HG03025 (cell line): ENCODE data around the gene C1orf159.
"Not testable (repeated sequence)": the region's sequence is repeated elsewhere in the genome, so short reads cannot be mapped to it uniquely, and the experiment has no call there.

Experiments
- ATAC-seq: cut with Tn5 transposase; IDR thresholded peaks from one replicate; pipeline ENCODE4 v1.9.1; 2021; ENCODE audit warnings: mild to moderate bottlenecking, moderate library complexity; ENCODE audit not compliant: unreplicated experiment, low FRiP score

Gene C1orf159

GRCh38 chr1:1119272-1119890 lies 3.5 kb upstream of the C1orf159 start:
- ATAC-seq = no peak

DNA sequence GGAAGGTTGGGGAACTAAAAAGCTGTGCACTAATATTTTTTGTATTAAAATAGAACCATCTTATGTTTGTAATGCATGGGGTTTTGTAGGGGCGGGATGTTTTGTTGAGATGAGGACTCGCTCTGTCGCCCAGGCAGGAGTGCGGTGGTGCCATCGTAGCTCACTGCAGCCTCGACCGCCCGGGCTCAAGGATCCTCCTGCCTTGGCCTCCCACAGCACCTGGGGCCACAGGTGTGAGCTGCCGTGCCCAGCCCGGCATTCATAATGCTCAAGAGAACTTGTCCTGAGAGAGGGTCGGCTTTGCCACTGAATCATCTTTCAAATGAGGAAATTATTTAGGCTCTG lies 3.0 kb upstream of the C1orf159 start:
- ATAC-seq = no peak

DNA sequence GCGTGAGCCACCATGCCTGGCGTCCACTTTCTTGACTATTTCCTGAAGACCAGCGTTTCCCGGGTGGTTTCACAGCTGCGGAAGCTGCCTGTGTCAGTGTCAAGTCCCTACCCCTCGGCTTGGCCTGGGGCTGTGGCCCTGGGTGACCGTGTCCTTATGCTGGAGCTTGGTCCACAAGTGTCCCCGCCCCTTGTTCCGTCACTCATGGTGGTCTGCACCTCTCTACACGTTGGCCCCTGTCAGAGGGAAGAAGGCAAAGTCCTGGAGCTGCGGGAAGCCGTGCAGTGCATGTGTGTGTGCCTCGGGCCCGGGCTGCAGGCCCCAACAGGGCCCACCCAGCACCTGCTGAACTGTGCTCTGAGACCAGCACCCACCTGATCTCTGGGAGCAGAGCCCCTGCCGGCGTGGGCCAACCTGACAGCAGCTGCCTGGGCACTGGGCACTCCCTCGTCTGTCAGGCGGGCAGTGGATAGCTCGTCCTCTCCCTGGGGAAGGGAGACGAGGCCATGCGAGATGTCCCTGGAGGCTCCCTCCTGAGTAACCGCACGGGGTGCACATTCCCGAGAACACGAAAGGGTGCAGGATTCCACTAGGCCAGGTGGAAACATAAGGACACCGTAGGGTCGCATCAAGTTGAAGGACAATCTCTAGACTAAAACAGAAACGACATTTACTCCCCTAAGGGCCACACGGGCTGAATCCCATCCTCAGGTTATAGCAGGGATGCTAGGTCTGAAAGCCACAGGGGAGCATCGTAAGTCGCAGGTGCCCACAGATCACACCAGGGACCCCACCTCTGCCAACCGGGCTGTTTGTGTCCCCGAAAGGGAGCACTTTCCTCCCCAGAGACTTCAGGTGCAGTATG lies 2.4 kb upstream of the C1orf159 start:
- no peak for ATAC-seq

DNA sequence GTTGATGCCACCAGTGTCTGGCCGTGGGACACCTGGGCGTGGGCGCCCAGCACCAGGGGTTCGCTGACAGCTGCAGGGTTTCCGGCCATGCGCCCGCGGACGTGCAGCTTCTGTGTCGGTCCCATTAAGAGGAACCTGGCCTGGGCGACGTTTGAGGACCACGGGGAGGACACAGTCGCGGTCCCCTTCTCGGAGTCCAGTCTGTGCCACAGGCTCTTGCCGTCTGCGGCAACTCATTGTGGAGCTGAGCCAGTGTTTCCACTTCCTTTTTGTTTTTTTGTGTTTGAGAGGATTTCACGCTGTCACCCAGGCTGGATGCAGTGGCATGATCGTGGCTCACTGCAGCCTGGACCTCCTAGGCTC lies 1.6 kb upstream of the C1orf159 start:
- ATAC-seq = no peak

GRCh38 chr1:1116701-1117468 lies 996 bp upstream of the C1orf159 start:
- ATAC-seq = peak; percentile 1

GRCh38 chr1:1115136-1115785 lies 628 bp downstream of the C1orf159 start:
- no peak for ATAC-seq

DNA sequence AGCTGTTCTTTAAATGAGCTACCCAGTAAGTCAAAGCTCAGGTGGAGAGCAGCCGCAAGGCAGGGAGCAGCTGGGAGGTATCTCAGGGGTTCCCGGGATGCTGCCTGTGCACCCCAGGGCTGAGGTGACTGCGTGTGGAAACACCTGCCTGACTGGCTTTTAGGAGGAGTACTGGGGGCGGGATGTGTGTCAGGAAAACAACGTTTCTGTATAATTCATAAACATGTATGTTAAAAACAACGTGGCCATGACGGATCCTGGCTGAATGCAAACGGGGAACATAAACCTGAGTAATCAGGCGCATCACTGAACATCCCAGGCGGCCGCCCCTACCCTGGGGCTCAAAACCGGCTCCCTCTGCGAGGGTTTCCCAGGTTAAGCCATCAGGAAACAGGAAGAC lies 1.5 kb downstream of the C1orf159 start:
- no peak for ATAC-seq

DNA sequence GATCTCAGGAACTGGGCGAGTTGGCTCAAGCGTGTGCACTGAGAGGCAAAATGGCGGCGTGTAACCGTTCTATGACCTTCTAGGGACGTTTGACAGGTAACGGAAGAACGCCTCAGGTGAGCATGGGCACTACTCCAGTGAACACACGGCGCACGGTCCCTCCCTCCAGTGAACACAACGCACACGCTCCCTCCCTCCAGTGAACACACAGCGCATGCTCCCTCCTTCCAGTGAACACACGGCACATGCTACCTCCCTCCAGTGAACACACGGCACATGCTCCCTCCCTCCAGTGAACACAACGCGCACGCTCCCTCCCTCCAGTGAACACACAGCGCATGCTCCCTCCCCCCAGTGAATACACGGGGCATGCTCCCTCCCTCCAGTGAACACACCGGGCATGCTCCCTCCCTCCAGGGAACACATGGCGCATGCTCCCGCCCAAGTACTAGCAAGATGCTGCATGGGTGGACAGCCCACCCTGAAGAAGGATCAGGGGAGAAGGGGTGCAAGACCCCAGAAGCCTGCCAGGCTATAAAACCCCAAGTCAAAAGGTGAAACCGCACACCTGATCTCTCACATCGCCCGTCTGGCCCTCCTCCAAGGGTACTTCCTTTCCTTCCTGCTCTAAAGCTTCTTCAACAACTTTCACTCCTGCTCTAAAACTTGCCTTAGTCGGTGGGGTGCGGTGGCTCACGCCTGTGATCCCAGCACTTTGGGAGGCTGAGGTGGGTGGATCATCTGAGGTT lies 3.5 kb downstream of the C1orf159 start:
- no peak for ATAC-seq

GRCh38 chr1:1111516-1112236 lies 4.2 kb downstream of the C1orf159 start:
- no peak for ATAC-seq

- no peak for ATAC-seq
Observed at GRCh38 chr1:1110561-1110971, 5.3 kb downstream of the C1orf159 start.

DNA sequence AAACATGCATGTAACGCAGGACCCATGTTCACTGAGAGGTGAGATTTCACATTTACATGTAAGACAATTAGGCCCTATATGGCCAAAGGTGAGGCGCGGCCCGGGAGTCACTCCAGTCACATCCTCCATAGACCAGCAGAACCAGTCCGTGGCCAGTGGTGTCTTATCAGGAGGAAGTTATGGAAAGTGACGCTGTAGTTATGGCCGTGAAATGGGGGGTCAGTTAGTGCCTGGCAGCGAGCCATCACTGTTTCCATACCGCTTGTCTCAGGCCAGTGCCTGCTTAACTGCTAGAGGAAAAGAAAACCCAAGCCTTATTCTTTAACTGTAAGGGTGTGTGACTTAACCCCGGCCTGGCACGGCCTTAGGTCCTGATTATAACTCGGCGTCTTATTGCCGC lies 6.1 kb downstream of the C1orf159 start:
- ATAC-seq = no peak

DNA sequence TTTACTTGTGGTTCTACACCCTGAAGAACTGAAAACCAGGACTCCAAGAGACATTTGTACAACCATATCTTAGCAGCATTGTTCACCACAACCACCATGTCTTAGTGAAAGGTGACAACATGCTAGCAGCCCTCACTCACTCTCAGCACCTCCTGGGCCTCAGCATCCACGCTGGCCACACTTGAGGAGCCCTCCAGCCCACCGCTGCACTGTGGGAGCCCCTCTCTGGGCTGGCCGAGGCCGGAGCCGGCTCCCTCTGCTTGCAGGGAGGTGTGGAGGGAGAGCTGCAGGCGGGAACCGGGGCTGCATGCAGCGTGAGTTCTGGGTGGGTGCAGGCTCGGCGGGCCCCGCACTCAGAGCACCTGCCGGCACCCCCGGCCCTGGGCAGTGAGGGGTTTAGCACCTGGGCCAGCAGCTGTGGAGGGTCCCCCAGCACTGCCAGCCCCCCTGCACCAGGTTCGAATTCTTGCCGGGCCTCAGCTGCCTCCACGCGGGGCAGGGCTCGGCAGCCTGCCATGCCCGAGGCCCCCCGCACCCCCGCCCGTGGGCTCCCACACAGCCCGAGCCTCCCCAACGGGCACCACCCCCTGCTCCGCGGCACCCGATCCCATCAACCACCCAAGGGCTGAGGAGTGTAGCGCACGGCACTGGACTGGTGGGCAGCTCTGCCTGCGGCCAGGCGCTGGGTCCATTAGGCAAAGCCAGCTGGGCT lies 9.2 kb downstream of the C1orf159 start:
- ATAC-seq = no peak

- ATAC-seq = not testable (repeated sequence)
Observed at GRCh38 chr1:1104152-1104551, 11.7 kb downstream of the C1orf159 start.

- ATAC-seq = no peak
Observed at GRCh38 chr1:1101503-1101902, 14.4 kb downstream of the C1orf159 start.

- no peak for ATAC-seq
Observed at GRCh38 chr1:1100296-1100695, 15.6 kb downstream of the C1orf159 start.

DNA sequence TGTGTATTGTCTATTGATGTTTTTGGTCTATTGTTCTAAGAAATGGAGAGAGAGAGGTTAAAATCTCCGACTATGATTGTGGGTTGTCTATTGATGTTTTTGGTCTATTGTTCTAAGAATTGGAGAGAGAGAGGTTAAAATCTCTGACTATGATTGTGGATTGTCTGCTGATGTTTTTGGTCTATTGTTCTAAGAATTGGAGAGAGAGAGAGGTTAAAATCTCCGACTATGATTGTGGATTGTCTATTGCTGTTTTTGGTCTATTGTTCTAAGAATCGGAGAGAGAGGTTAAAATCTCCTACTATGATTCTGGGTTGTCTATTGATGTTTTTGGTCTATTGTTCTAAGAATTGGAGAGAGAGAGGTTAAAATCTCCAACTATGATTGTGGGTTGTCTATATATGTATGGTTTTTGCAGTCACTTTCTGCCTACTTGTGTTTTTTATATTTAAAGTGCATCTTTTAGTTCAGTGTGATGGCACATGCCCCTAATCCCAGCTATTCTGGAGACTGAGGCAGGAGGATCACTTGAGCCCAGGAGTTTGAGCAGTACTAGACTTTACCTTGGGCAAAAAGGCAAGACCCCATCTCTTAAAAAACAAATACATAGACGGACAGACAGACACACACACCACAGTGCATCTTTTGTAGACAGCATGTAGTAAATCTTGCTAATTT lies 16.2 kb downstream of the C1orf159 start:
- ATAC-seq = no peak

- ATAC-seq = no peak
Observed at GRCh38 chr1:1098681-1099421, 17.0 kb downstream of the C1orf159 start.

GRCh38 chr1:1096136-1096535 lies 19.8 kb downstream of the C1orf159 start:
- not testable (repeated sequence) for ATAC-seq
